OCI-LY3 (cell line): Measurements from ENCODE around the gene SERPINF2.

Source experiments
- EZH2phosphoT487 ChIP-seq: fragments of 200-600 bp; shearing (Covaris generic); IDR thresholded peaks from 2 replicates; pipeline ENCODE4 v1.6.1; 2018; ENCODE audit warnings: antibody characterized with exemption, mixed run types, low read depth
- TF ChIP-seq, protein P1 (sequence below): fragments of 200-600, 300-600 bp; sonication (generic); IDR thresholded peaks from 2 replicates; pipeline ENCODE4 v1.5.1; 2014; ENCODE audit warnings: antibody characterized with exemption, low read length, low read depth

GRCh38 chr17:1750628-1751027 lies 8.0 kb downstream of the SERPINF2 start:
- TF ChIP-seq, protein P1, sequence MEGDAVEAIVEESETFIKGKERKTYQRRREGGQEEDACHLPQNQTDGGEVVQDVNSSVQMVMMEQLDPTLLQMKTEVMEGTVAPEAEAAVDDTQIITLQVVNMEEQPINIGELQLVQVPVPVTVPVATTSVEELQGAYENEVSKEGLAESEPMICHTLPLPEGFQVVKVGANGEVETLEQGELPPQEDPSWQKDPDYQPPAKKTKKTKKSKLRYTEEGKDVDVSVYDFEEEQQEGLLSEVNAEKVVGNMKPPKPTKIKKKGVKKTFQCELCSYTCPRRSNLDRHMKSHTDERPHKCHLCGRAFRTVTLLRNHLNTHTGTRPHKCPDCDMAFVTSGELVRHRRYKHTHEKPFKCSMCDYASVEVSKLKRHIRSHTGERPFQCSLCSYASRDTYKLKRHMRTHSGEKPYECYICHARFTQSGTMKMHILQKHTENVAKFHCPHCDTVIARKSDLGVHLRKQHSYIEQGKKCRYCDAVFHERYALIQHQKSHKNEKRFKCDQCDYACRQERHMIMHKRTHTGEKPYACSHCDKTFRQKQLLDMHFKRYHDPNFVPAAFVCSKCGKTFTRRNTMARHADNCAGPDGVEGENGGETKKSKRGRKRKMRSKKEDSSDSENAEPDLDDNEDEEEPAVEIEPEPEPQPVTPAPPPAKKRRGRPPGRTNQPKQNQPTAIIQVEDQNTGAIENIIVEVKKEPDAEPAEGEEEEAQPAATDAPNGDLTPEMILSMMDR = no peak
- TF ChIP-seq EZH2phosphoT487 = no peak
